Panc1 (cell line): ENCODE measurements around the gene CHTF18. TPM values are rescaled to one million over a fixed set of nuclear protein-coding genes. Genes with fewer than 3 reads are reported as not detected.
"Not testable (repeated sequence)": the region's sequence is repeated elsewhere in the genome, so short reads cannot be mapped to it uniquely, and the experiment has no call there.

Experiments
- ATAC-seq: fragments of 200-7000 bp; cut with Tn5 transposase; 2 replicates; pipeline ENCODE4 v1.9.1; 2020; ENCODE audit warnings: mild to moderate bottlenecking, moderate library complexity
- BruUV-seq: library from RNA; stranded (reverse); fragments of 400-500 nt; replicated peaks from 2 replicates; lab custom pipeline; 2021; lab: Mats Ljungman, UMichigan
- CTCF ChIA-PET: fragments of 300-600 bp; sonication (Branson Sonifier 250); formaldehyde crosslinking; loops from one replicate; lab custom pipeline; 2022; ENCODE audit warnings: antibody characterized with exemption; lab: Charles Lee
- POLR2A ChIA-PET: fragments of 300-600 bp; sonication (Branson Sonifier 250); formaldehyde crosslinking; loops from one replicate; lab custom pipeline; 2022; ENCODE audit warnings: antibody characterized with exemption; lab: Charles Lee
- DNase-seq: peaks from one replicate; pipeline ENCODE4 v3.0.0-alpha.2; 2010; ENCODE audit warnings: low read depth, low spot score
- H3K27ac ChIP-seq: 2 replicates; pipeline ENCODE4 v1.5.1; 2011; ENCODE audit warnings: mild to moderate bottlenecking, low read length, inconsistent platforms
- H3K27me3 ChIP-seq: fragments of 200-500 bp; sonication (Bioruptor generic); 2 replicates; pipeline ENCODE4 v1.6.0; 2014; ENCODE audit warnings: low read length, inconsistent platforms; ENCODE audit not compliant: control insufficient read depth, insufficient read depth
- H3K36me3 ChIP-seq: fragments of 200-500 bp; sonication (Bioruptor generic); 2 replicates; pipeline ENCODE4 v1.5.1; 2014; ENCODE audit warnings: inconsistent platforms, mild to moderate bottlenecking, low read length, moderate library complexity; ENCODE audit not compliant: control insufficient read depth, insufficient read depth
- H3K4me1 ChIP-seq: 2 replicates; pipeline ENCODE4 v1.5.1; 2011; ENCODE audit warnings: inconsistent platforms, mild to moderate bottlenecking, low read length, moderate library complexity; ENCODE audit not compliant: control insufficient read depth, insufficient read depth
- H3K4me3 ChIP-seq, 2 experiments: 2 replicates each; pipeline ENCODE4 v1.5.1; 2011 to 2012; ENCODE audit warnings: low read depth in 2 of 2, low read length in 2 of 2, mild to moderate bottlenecking in 2 of 2, inconsistent platforms in 1 of 2, moderate library complexity in 1 of 2
- H3K9me3 ChIP-seq: fragments of 200-500 bp; sonication (Bioruptor generic); 2 replicates; pipeline ENCODE4 v1.5.1; 2014; ENCODE audit warnings: low read depth, mild to moderate bottlenecking, inconsistent platforms, low read length, moderate library complexity; ENCODE audit not compliant: control insufficient read depth, insufficient read depth
- CTCF ChIP-seq: fragments of 450-650 bp; IDR thresholded peaks from 2 replicates; pipeline ENCODE4 v1.5.1; 2017; ENCODE audit warnings: mild to moderate bottlenecking
- POLR2AphosphoS5 ChIP-seq: IDR thresholded peaks from 2 replicates; pipeline ENCODE4 v1.6.1; 2012; ENCODE audit warnings: mild to moderate bottlenecking, low read depth, low read length, moderate library complexity
- REST ChIP-seq, 2 experiments: IDR thresholded peaks; 2 replicates each; pipeline ENCODE4 v1.6.1; 2011 to 2012; ENCODE audit warnings: low read depth in 2 of 2, control low read depth in 1 of 2, low read length in 1 of 2, mild to moderate bottlenecking in 1 of 2, moderate library complexity in 1 of 2; ENCODE audit not compliant: insufficient read depth in 1 of 2
- SIN3A ChIP-seq: IDR thresholded peaks from 2 replicates; pipeline ENCODE4 v1.6.1; 2012; ENCODE audit warnings: low read depth, mild to moderate bottlenecking, low read length, moderate library complexity, borderline replicate concordance; ENCODE audit not compliant: insufficient read depth
- TCF7L2 ChIP-seq: IDR thresholded peaks from 2 replicates; pipeline ENCODE4 v1.6.1; 2011; ENCODE audit warnings: mild to moderate bottlenecking, low read depth, low read length, inconsistent platforms
- in situ Hi-C: cut with HindIII; loops from 2 replicates; pipeline ENCODE4 v1.10.0; 2016; ENCODE audit warnings: low sequenced_read_pairs, low pct_unique_long_range_greater_than_20kb
- intact Hi-C: fragments of 100-400 bp; cut with micrococcal nuclease; formaldehyde crosslinking; loops from one replicate; pipeline ENCODE4 v1.10.0; 2022; ENCODE audit not compliant: unreplicated experiment
- total RNA-seq: library from RNA; stranded (reverse); gene quantifications from one replicate; pipeline ENCODE4 v1.2.1, GENCODE V29; 2021; ENCODE audit not compliant: unreplicated experiment

CHTF18 gene
- total RNA-seq, 1 experiment from 2014 or later, result 118 TPM

DNA sequence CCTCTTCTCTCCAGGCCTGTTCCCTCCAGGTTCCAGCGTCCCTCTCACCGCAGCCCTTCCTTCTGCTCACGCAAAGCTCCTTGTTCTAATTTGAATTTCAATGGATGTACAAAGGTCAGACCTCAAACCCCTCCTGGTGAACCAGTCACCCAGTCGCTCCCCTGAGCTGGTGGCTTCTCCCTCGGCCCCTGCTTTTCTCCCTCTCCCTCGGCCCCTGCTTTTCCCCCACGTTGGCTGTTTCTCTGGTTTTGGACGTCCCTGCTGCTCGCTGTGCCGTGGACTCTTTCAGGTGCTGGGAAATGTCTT, 36.5 kb upstream of the CHTF18 start:
- TF ChIP-seq CTCF (no peak), SIN3A (no peak), POLR2AphosphoS5 (no peak), TCF7L2 (no peak), REST (IDR thresholded peaks at IDR 0.05; ENCODE audit: insufficient read depth in 1 of 2, low read depth in 2 of 2, low read length in 1 of 2) (no peak)
- H3K27me3 ChIP-seq, result no peaks in the 10 kb centered on the region
- DNase-seq, result no peak
- in situ Hi-C loops (no loop called here), intact Hi-C loops (no loop called here)
- no peaks in the 10 kb centered on the region for H3K9me3 ChIP-seq
- H3K27ac ChIP-seq, result no peak overlapping the region
- no peak for ATAC-seq
- ChIA-PET CTCF (interaction anchor here (0.6 kb wide), 1 partner anchor 10 kb away, joined by 5 read pairs; no protein-coding TSS in a partner anchor), POLR2A (no interaction called here)
- H3K36me3 ChIP-seq, result no peaks in the 10 kb centered on the region
- no peaks in the 10 kb centered on the region for H3K4me1 ChIP-seq
- no peak overlapping the region for H3K4me3 ChIP-seq
- no TSS peak for BruUV-seq

DNA sequence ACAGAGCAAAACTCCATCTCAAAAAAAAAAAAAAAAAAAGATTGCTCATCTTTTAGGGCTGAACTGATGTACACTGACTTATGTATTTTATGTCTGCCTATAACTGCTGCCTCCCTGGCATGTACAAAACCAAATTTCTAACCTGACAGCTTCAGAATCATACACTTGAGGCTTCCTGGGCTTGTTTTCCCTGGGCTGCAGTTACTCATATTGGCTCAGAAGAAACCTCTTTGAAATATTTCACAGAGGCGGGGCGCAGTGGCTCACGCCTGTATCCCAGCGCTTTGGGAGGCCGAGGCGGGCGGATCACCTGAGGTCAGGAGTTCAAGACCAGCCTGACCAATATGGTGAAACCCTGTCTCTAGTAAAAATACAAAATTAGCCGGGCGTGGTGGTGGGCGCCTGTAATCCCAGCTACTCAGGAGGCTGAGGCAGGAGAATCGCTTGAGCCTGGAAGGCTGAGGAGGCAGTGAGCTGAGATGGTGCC, 34.3 kb upstream of the CHTF18 start:
- intact Hi-C loops, CTCF ChIA-PET, BruUV-seq, H3K27ac ChIP-seq, DNase-seq, POLR2A ChIA-PET, H3K9me3 ChIP-seq, H3K27me3 ChIP-seq, H3K4me3 ChIP-seq, ATAC-seq, H3K4me1 ChIP-seq, H3K36me3 ChIP-seq, in situ Hi-C loops: not testable (repeated sequence)

- POLR2A ChIA-PET, result no interaction called here
- no peaks in the 10 kb centered on the region for H3K4me1 ChIP-seq
- no peak overlapping the region for H3K4me3 ChIP-seq
- no TSS peak for BruUV-seq
- no peaks in the 10 kb centered on the region for H3K9me3 ChIP-seq
- intact Hi-C loops (no loop called here), in situ Hi-C loops (no loop called here)
- ATAC-seq, result no peak
- no peak for TF ChIP-seq CTCF
- CTCF ChIA-PET, result no interaction called here
- no peak overlapping the region for H3K27ac ChIP-seq
- no peaks in the 10 kb centered on the region for H3K36me3 ChIP-seq
- no peaks in the 10 kb centered on the region for H3K27me3 ChIP-seq
- no peak for DNase-seq
These were observed 33.8 kb upstream of the CHTF18 start for GRCh38 chr16:754656-755055.
